HL-60 (cell line): ENCODE measurements around the gene PAPPA.

Source experiments
- DNase-seq, 2 experiments: peaks; one replicate each; pipeline ENCODE4 v3.0.0-alpha.2; 2010 to 2020; ENCODE audit warnings: low read depth in 1 of 2, low spot score in 1 of 2
- H3K27ac ChIP-seq: fragments of 250-450 bp; sonication (Bioruptor Pico); replicated peaks from 2 replicates; pipeline ENCODE4 v1.5.1; 2020; ENCODE audit warnings: mild to moderate bottlenecking, moderate library complexity
- H3K27me3 ChIP-seq: fragments of 250-450 bp; sonication (Bioruptor Pico); 2 replicates; pipeline ENCODE4 v1.5.1; 2021; ENCODE audit warnings: mild to moderate bottlenecking, moderate library complexity; ENCODE audit not compliant: insufficient read depth, poor library complexity, severe bottlenecking
- H3K4me3 ChIP-seq: replicated peaks from 2 replicates; pipeline ENCODE4 v1.5.1; 2011; ENCODE audit warnings: mild to moderate bottlenecking, control low read depth, low read length; ENCODE audit not compliant: insufficient read depth
- GABPA ChIP-seq: IDR thresholded peaks from 2 replicates; pipeline ENCODE4 v1.6.1; 2012; ENCODE audit warnings: low read depth
- POLR2AphosphoS5 ChIP-seq: IDR thresholded peaks from 2 replicates; pipeline ENCODE4 v1.6.1; 2012; ENCODE audit warnings: low read depth
- REST ChIP-seq: IDR thresholded peaks from 2 replicates; pipeline ENCODE4 v1.6.1; 2012; ENCODE audit warnings: low read depth; ENCODE audit not compliant: insufficient replicate concordance
- SPI1 ChIP-seq: IDR thresholded peaks from 2 replicates; pipeline ENCODE4 v1.6.1; 2012; ENCODE audit warnings: low read depth, mild to moderate bottlenecking, borderline replicate concordance
- TF ChIP-seq, protein P1 (sequence below): IDR thresholded peaks from one replicate; pipeline ENCODE4 v1.5.1; 2011; ENCODE audit warnings: low read length, control low read depth, inconsistent platforms; ENCODE audit not compliant: insufficient read depth

Gene PAPPA

DNA sequence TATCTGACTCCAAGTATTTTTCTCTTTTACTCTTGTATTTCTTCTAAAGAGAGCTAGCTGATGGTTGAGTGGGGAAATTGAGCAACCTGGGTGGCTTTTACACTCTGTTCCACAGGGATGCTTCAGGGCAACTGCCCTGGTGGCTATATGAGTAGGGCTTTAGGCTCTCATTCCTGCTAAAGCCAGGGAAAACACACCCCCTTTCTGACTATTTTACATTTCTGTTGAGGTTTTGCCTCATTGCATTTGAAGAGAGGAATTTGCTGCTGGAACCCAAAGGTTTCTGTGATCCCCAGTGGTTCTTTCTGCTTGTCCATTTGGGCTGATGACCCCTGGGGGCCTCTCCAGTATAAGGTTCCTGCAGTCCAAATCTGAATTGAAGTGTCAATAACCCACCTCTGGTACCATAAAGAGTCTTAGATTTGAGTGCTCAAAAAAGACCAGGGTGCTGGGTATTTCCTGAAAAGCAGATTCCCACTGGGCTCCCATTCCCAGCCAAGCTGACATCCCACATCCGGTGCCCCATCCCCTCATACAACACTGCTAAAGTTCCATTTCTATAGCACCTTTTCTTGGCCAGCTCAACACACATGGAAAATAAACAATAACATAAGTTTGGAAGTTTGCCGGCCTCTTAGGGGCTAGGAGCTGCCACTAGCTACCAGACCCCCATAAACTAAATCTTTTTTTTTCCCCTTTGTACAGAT, 59.5 kb downstream of the PAPPA start:
- H3K4me3 ChIP-seq = no peak overlapping the region
- DNase-seq = no peak
- TF ChIP-seq, protein P1, sequence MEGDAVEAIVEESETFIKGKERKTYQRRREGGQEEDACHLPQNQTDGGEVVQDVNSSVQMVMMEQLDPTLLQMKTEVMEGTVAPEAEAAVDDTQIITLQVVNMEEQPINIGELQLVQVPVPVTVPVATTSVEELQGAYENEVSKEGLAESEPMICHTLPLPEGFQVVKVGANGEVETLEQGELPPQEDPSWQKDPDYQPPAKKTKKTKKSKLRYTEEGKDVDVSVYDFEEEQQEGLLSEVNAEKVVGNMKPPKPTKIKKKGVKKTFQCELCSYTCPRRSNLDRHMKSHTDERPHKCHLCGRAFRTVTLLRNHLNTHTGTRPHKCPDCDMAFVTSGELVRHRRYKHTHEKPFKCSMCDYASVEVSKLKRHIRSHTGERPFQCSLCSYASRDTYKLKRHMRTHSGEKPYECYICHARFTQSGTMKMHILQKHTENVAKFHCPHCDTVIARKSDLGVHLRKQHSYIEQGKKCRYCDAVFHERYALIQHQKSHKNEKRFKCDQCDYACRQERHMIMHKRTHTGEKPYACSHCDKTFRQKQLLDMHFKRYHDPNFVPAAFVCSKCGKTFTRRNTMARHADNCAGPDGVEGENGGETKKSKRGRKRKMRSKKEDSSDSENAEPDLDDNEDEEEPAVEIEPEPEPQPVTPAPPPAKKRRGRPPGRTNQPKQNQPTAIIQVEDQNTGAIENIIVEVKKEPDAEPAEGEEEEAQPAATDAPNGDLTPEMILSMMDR = no peak
- no peak for TF ChIP-seq POLR2AphosphoS5
- TF ChIP-seq SPI1 = no peak
- TF ChIP-seq REST = no peak
- TF ChIP-seq GABPA = no peak

GRCh38 chr9:116213693-116214047, 60.1 kb downstream of the PAPPA start:
- no peak for DNase-seq
- Histone ChIP-seq H3K4me3 (no peak overlapping the region), H3K27me3 (no peaks in the 10 kb centered on the region), H3K27ac (no peak overlapping the region)
- TF ChIP-seq REST = no peak
- no peak for TF ChIP-seq SPI1
- no peak for TF ChIP-seq GABPA
- no peak for TF ChIP-seq POLR2AphosphoS5
- TF ChIP-seq, protein P1 = no peak

More for the DNA sequence above, 59.5 kb downstream of the PAPPA start:
- no peaks in the 10 kb centered on the region for H3K27me3 ChIP-seq
- no peak overlapping the region for H3K27ac ChIP-seq

DNA sequence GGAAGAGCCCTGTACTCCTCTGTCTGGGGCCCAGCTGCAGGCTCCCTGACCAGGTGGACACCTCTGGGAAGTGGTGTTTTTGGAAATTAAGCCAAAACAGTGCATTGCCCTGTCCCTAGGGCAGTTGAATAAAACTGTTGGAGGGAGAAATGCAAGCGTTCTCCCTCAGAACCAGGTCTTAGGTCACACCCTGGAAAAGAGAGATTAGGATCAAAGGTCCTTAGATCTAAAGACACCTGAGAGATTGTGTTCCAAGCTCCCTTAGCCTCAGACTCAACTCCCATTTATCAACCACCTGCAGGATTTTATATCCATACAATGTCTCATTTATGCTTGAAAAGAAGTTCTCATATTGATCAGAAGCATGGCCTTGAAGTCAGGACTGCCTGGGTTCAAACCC, 64.8 kb downstream of the PAPPA start:
- DNase-seq = no peak
- no peak overlapping the region for H3K4me3 ChIP-seq
- no peaks in the 10 kb centered on the region for H3K27me3 ChIP-seq
- H3K27ac ChIP-seq = no peak overlapping the region
- TF ChIP-seq SPI1 (no peak), GABPA (no peak), POLR2AphosphoS5 (no peak), REST (no peak)
- TF ChIP-seq, protein P1 = no peak
